D341Med (cell line): ENCODE results near the gene EMP1.
A peak's percentile ranks its signal among the peaks of the same experiment; 100 is the strongest.

ENCODE experiments used
- DNase-seq: peaks from one replicate; pipeline ENCODE4 v3.0.0; 2012; ENCODE audit warnings: low spot score

EMP1 gene

DNA sequence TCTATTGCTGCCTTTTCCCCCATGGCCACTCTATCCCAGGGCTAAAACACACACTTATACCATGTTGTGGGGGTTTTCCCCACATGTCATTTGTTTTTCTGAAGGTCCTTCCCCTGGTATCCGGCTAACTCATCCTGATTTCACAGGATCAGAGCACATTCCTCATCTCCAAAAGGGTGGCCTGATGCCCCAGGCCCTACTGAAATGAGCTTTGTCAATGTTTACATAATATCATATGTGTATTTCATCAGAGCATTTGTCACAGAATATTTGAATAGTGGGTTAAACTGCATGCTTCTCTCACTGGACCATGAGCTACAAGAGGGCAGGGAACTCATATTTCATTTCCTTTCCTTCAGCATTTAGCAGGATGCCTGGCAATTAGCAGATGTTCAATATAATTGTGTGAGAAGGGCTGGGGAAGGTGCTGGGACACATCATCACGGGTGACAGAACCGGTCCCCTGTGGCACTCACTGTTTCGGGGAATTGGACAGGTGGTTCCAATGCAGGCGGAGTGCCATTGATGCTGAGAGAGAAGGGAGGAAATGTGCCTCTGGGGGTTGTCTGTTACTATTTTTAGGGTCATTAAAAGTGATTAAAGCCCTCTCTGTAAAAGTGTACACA is 26.8 kb downstream of the EMP1 start:
- DNase-seq = no peak

DNA sequence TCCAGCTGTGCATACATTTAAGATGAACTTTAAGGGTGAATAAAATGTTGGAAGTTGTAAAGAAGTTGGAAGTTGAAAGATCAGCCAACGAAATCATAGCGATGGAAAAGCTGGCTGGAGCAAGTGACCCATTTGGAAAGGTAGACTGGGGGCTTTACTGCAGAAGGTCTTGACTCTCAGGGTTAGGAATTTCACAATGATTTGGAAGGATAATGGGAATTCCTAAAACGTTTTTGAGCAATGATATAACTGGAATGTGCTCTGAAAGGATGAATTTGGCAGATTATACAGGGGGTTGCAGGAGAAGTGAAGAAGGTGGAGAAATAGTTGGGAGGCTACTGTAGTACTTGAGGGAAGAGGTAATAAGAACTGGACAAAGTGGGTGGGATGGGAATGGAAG is 27.4 kb downstream of the EMP1 start:
- no peak for DNase-seq

DNA sequence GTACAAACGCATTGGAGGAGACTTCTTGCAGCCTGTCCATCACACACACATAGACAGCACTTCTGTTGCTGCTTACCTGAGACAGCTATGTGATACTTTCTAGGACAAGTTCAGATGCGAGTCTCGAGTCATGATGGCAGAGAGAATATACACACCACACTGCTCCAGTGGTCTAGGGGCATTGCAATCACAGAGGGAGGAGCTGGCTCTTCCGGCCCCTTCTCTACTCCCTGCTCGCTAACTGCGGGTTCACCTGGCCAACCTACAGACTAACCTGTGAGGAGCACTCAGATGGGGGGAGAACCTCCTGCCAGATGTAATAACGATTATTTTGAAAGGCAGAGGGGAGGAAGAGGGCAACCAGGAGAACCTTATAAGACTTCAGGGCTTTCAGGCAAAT is 30.7 kb downstream of the EMP1 start:
- DNase-seq = no peak

DNA sequence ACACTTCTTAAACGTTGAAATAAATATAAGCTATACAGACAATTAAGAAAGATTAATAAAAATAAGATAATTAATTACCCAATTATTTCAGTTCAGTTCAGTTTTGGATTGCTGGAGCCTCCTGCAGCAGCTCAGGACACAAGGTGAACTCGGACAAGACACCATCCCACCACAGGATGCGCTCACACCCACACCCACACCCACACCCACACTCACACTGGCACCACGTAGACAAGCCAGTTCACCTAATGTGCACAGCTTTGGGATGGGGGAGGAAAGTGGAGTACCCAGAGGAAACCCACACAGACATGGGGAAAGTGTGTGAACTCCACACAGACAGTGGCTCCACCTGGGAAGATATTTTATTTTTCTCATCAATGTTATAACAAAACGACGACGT is 32.1 kb downstream of the EMP1 start:
- no peak for DNase-seq

DNA sequence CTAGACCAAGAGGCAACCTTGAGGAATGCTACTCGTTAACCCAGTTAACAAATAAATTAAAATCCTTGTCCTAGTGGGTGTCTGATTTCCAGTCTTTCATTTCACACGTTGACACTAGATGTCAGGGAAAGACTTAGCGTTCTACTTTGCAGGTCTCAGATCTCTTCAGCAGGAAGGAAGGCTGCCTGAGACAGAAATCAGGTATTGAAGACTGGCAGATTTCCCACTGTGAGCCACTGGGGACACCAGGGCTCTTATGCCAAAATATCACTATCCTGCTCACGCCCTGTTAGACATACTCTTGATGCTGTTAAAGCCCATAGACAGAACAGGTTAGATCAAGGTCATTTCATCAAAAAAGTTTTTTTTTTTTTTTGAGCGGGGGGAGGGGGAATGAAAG is 33.0 kb downstream of the EMP1 start:
- DNase-seq = no peak

- no peak for DNase-seq
Observed at GRCh38 chr12:13230500-13230899, 34.0 kb downstream of the EMP1 start.

GRCh38 chr12:13233830-13234641 is 37.5 kb downstream of the EMP1 start:
- peak; percentile 61 for DNase-seq

- DNase-seq = no peak
Observed at GRCh38 chr12:13238204-13238603, 41.7 kb downstream of the EMP1 start.

DNA sequence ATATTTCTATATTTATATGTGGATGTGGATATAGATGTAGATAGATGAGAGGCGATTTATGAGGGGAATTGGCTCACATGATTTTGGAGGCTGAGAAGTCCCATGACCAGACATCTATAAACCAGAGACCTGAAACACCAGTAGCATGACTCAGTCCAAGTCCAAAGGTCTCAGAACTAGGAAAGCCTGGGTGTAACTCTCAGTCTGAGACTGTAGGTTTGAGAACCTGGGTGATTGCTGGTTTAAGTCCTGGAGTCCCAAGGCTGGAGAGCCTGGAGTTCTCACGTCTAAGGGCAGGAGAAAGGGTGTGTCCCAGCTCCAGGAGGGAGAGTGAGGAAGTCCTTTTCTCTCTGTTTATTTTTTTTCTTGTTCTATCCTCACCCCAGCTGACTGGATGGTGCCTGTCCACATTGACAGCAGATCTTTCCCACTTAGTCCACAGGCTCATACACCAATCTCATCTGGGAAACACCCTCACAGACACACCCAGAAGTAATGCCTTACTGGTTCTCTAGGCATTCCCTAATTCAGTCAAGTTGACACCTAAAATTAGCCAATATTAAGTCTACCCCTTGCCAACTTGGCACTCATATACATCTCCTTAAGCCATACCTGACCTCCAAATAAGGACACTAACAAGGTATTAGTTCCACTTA is 45.4 kb downstream of the EMP1 start:
- DNase-seq = no peak

- no peak for DNase-seq
Observed at GRCh38 chr12:13242936-13243335, 46.4 kb downstream of the EMP1 start.

- no peak for DNase-seq
Observed at GRCh38 chr12:13243516-13244070, 47.1 kb downstream of the EMP1 start.

DNA sequence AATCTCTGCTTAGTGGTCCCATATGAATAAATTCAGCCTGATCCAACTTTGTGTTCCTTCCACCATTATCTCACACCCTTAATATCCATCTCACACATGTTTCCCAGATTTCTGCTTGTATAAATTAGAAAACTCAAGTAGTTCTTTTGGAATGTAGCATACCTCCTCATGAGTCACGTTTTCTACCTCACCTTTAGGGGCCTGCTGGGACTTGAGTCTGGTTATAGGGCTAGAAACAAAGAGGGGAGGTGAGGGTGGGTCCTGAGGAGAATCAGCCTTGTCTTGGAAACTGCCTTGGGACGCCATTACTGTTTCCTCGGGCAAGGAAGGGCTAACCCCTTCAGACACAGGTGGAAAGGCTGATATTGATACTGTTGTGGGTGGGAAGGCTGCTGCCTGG is 51.1 kb downstream of the EMP1 start:
- DNase-seq = no peak

DNA sequence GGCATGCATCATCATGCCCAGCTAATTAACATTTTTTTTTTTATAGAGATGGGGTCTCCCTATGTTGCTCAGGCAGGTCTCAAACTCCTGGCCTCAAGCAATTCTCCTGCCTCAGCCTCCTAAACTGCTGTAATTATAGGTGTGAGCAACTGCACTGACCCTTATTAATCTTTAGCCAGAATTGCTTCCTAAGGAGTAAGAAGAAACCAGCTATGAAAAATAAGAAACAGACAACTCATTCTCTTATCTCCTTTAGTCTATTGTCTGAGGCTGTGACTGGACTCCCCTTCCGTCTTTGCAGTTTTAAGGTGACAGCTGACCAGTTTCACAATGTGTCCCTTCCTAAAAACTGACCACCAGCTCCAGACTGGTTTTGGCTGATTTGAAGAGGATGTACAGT is 52.4 kb downstream of the EMP1 start:
- no peak for DNase-seq

- DNase-seq = no peak
Observed at GRCh38 chr12:13250416-13250815, 53.9 kb downstream of the EMP1 start.

- no peak for DNase-seq
Observed at GRCh38 chr12:13251521-13251920, 55.0 kb downstream of the EMP1 start.

- DNase-seq = no peak
Observed at GRCh38 chr12:13252024-13252423, 55.5 kb downstream of the EMP1 start.

GRCh38 chr12:13252616-13253015 is 56.1 kb downstream of the EMP1 start:
- no peak for DNase-seq

DNA sequence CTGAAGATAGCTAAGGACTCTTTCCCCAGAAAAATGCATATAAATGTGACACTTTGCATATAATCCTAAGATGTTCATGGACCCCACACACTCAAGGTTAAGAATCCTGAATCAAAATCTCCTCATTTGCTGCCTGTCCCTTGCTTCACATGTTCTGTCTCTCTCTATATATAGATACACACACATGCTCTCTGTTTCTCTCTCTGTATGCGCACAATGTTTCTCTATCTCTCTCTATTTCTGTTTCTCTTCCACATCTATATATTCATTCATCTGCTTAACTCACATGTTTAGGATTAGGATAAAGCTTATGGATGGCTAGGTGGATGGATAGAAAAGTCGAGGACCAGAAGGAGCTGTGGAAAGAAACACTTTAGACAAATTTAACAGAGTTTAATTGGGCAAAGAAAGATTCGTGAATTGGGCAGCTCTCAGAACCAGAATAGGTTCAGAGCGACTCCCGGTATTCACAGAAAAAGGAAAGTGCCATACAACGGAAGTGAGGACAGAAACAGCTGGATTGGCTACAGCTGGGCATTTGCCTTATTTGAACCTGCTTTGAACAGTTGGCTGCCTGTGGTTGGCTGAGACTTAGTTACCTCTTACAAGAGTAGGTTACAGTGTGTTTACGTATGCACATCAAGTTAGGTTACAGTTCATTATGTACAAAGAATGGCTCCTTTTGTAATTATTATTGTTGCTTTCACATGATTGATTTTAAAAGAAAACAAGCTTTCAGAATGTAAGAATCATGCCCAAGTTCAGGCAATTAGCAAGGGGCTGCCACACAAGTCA is 57.6 kb downstream of the EMP1 start:
- no peak for DNase-seq

DNA sequence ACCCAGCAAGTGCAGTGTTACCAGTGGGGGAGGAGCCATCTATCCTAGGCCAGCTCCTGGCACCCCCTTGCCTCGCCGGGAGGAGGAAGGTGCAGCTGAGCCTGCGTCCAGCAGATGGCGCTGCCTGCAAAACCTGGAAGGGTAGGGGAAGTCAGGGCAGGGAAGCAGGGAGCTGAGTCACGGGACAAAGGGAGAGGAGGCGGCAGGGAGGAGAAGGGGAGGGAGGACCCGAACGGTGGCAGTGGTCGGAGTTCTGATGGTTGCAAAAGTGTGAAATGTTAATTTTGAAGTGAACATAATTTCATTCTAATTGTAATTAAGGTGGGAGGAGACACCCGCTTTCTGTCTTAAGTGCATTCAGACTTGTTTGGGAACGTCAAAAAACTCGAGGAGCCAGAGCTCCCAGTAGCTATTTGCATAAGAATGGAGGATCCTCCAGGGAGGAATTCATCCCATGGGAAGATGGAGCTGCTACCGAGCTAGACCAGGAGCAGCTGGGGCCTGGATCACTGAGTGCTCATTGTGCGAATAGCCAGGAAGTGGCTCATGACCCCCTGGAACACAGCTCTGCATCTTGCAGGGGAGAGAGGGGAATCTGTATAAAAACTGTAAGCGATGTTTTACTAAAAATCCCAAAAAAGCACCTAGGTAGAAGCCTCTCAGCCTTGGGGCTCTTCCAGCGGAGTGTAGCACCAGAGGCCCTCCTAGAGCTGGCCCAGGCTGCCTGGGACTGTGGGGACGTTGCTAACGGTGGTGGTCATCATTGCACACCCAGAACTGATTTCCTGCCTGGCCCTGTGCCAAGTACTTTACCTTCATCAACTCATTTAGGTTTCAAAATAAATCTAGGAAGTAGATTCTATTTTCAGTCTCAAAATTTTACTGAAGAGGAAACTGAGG is 59.5 kb downstream of the EMP1 start:
- peak; percentile 95 for DNase-seq

DNA sequence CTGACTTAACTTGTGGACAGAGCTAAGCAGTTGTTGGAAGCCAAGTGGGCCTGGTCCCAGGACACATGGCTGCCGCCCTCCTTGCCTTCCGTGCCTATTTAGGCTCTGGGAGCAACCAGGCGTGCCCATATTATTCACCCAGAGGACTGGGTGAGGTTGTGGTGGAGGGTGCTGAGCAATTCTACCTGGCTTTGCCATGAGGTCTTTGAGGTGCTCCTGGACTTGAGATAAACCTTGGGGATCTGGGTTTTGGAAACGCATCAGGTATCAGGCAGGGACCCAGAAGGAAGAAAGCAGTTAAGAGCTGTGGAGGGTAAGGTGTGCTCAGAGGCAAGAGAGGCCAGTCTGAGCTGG is 60.1 kb downstream of the EMP1 start:
- DNase-seq = no peak

DNA sequence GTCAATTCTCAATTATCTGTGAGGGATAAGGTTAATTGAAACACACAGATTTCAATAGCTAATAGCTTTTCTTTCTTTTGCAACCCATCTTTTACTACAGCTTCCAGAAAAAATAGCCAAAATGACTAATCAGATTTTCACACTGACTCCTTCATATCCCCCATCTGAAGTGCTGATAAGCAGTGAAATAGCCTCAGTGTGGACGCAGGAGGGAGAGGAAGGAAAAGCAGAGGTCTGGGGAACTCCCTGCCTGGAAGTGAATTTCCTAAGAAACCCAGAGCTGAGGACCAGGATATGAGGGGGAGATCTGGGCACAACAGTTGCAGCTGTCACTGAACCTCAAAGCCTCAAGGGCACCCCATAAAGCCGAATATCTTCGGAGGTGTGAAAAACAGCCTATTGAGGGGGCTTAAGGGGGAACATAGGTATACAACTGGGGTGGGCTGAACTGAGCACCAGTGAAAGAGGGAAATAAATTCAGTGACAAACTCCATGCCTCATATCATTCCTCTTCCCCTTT is 60.9 kb downstream of the EMP1 start:
- DNase-seq = no peak
